Smooth muscle cell (in vitro differentiated cells): ENCODE measurements around the gene CEBPZOS. TPM values are rescaled to one million over a fixed set of nuclear protein-coding genes. Genes with fewer than 3 reads are reported as not detected.
"Not testable (repeated sequence)": the region's sequence is repeated elsewhere in the genome, so short reads cannot be mapped to it uniquely, and the experiment has no call there.

Experiments
- DNase-seq: peaks from one replicate; lab custom pipeline; 2025; ENCODE audit not compliant: unreplicated experiment; lab: John Stamatoyannopoulos, UW
- H2AFZ ChIP-seq: fragments of 200-600 bp; sonication (generic); 2 replicates; pipeline ENCODE4 v1.6.0; 2016; ENCODE audit warnings: antibody characterized with exemption, low read depth, mild to moderate bottlenecking
- H3F3A ChIP-seq: fragments of 200-600 bp; sonication (generic); 2 replicates; pipeline ENCODE4 v1.6.0; 2017; ENCODE audit warnings: antibody characterized with exemption, low read depth
- H3K27ac ChIP-seq: fragments of 200-600 bp; sonication (generic); 2 replicates; pipeline ENCODE4 v1.5.1; 2016; ENCODE audit warnings: low read depth, mild to moderate bottlenecking
- H3K27me3 ChIP-seq: fragments of 200-600 bp; sonication (generic); 2 replicates; pipeline ENCODE4 v1.6.1; 2016; ENCODE audit warnings: low read depth, mild to moderate bottlenecking
- H3K36me3 ChIP-seq: fragments of 200-600 bp; sonication (generic); 2 replicates; pipeline ENCODE4 v1.5.1; 2016; ENCODE audit warnings: low read depth
- H3K4me1 ChIP-seq: fragments of 200-600 bp; sonication (generic); 2 replicates; pipeline ENCODE4 v1.5.1; 2016; ENCODE audit warnings: low read depth
- H3K4me2 ChIP-seq: fragments of 200-600 bp; sonication (generic); 2 replicates; pipeline ENCODE4 v1.6.0; 2016; ENCODE audit warnings: mild to moderate bottlenecking
- H3K4me3 ChIP-seq: fragments of 200-600 bp; sonication (generic); 2 replicates; pipeline ENCODE4 v1.5.1; 2016; ENCODE audit warnings: mild to moderate bottlenecking
- H3K79me2 ChIP-seq: fragments of 200-600 bp; sonication (generic); 2 replicates; pipeline ENCODE4 v1.6.0; 2016; ENCODE audit warnings: low read depth, mild to moderate bottlenecking
- H3K9ac ChIP-seq: fragments of 200-600 bp; sonication (generic); 2 replicates; pipeline ENCODE4 v1.6.0; 2016; ENCODE audit warnings: low read depth
- H3K9me3 ChIP-seq: fragments of 200-600 bp; sonication (generic); replicated peaks from 2 replicates; pipeline ENCODE4 v1.5.1; 2016; ENCODE audit warnings: low read depth
- H4K20me1 ChIP-seq: fragments of 200-600 bp; sonication (generic); 2 replicates; pipeline ENCODE4 v1.6.0; 2016; ENCODE audit warnings: low read depth
- CTCF ChIP-seq: fragments of 200-600 bp; sonication (generic); IDR thresholded peaks from 2 replicates; pipeline ENCODE4 v1.5.1; 2017; ENCODE audit warnings: borderline replicate concordance, mild to moderate bottlenecking, antibody characterized with exemption; ENCODE audit not compliant: insufficient read depth, poor library complexity, severe bottlenecking
- WGBS: methylation state at CpG from one replicate; pipeline ENCODE4 v1.1.7; 2016; ENCODE audit warnings: low lambda C conversion rate; 5-methylcytosine and 5-hydroxymethylcytosine counted together
- polyA plus RNA-seq: library from polyadenylated mRNA; unstranded; fragments of >200 nt; fragmentation: Nextera tagmentation; extraction: Ambion mirVana; gene quantifications from 2 replicates; pipeline ENCODE4 v1.2.1, GENCODE V29; 2016
- total RNA-seq: library from RNA; depleted of rRNA; stranded (reverse); fragments of >200 nt; gene quantifications from 2 replicates; pipeline ENCODE4 v1.2.3, GENCODE V29; 2014

Gene CEBPZOS
- total and polyA plus RNA-seq, 2 experiments from 2014 or later, result 7.8 to 9.5 TPM

GRCh38 chr2:37191747-37192146 lies 4.5 kb upstream of the CEBPZOS start:
- H3K9me3 ChIP-seq, result no peaks in the 10 kb centered on the region
- TF ChIP-seq CTCF, result no peak
- H3K27me3 ChIP-seq, result no peaks in the 10 kb centered on the region
- H4K20me1 ChIP-seq, result no peaks in the 10 kb centered on the region
- no peaks in the 10 kb centered on the region for H3K79me2 ChIP-seq
- DNase-seq, result no peak
- WGBS, result 72% methylated on average over 6 of the region's 6 CpGs
- H3K36me3 ChIP-seq, result no peaks in the 10 kb centered on the region
- no peak overlapping the region for H3K9ac ChIP-seq
- H3F3A ChIP-seq, result no peaks in the 10 kb centered on the region
- no peak overlapping the region for H3K4me3 ChIP-seq
- no peak overlapping the region for H3K4me2 ChIP-seq
- H3K4me1 ChIP-seq, result peaks cover 12% of the 10 kb centered on the region
- no peak overlapping the region for H2AFZ ChIP-seq
- no peak overlapping the region for H3K27ac ChIP-seq

GRCh38 chr2:37192551-37192950 lies 3.7 kb upstream of the CEBPZOS start:
- H4K20me1 ChIP-seq, result no peaks in the 10 kb centered on the region
- no peak overlapping the region for H3K4me2 ChIP-seq
- no peak for TF ChIP-seq CTCF
- H3K27me3 ChIP-seq, result no peaks in the 10 kb centered on the region
- no peaks in the 10 kb centered on the region for H3K36me3 ChIP-seq
- H3K9me3 ChIP-seq, result no peaks in the 10 kb centered on the region
- WGBS, result 100% methylated on average over 1 of the region's 1 CpG
- H3F3A ChIP-seq, result no peaks in the 10 kb centered on the region
- no peak overlapping the region for H3K9ac ChIP-seq
- no peak overlapping the region for H2AFZ ChIP-seq
- DNase-seq, result no peak
- peaks cover 12% of the 10 kb centered on the region for H3K4me1 ChIP-seq
- H3K79me2 ChIP-seq, result no peaks in the 10 kb centered on the region
- H3K27ac ChIP-seq, result no peak overlapping the region
- H3K4me3 ChIP-seq, result no peak overlapping the region

DNA sequence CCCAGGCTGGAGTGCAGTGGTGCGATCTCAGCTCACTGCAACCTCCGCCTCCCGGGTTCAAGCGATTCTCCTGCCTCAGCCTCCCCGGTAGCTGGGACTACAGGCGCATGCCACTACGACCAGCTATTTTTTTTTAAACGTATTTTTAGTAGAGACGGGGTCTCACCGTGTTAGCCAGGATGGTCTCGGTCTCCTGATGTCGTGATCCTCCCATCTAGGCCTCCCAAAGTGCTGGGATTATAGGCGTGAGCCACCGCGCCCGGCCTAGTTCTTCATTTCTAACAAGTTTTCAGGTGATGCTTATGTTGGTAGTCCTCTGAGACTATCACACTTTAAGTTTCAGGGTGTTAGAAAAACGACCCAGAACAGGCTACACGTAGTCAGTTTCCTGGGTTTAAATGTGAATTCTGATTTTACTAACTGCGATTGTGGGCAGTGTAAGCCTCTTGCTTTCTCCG lies 405 bp upstream of the CEBPZOS start:
- Histone ChIP-seq H2AFZ (peak overlapping the region; percentile 61), H3K4me3 (peak overlapping the region; percentile 61), H3K4me1 (peaks cover 12% of the 10 kb centered on the region), H3K4me2 (peak overlapping the region; percentile 83)
- not testable (repeated sequence) for H3F3A ChIP-seq, H3K27ac ChIP-seq, H4K20me1 ChIP-seq, DNase-seq, H3K27me3 ChIP-seq, H3K9ac ChIP-seq, H3K79me2 ChIP-seq, H3K36me3 ChIP-seq, H3K9me3 ChIP-seq
- 89% methylated on average over 20 of the region's 20 CpGs for WGBS

DNA sequence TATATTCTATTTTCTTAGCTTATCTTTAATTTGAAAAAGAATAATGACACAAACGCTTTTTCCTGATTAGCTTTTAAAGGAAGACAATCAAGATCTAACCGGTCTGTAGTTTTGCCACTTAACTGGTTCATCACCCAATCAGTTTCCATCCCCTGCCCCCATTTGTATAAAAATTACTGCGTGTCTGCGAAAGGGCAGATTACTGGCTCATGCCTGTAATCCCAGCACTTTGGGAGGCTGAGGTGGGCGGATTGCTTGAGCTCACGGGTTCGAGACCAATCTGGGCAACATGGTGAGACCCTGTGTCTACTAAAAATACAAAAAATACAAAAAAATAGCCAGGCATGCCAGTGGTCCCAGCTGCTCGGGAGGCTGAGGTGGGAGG lies 2.4 kb downstream of the CEBPZOS start:
- no peak overlapping the region for H3K9ac ChIP-seq
- no peak overlapping the region for H3K27ac ChIP-seq
- 71% methylated on average over 8 of the region's 8 CpGs for WGBS
- no peaks in the 10 kb centered on the region for H3K4me1 ChIP-seq
- TF ChIP-seq CTCF, result no peak
- no peak overlapping the region for H3K4me2 ChIP-seq
- no peaks in the 10 kb centered on the region for H4K20me1 ChIP-seq
- H3K27me3 ChIP-seq, result no peaks in the 10 kb centered on the region
- no peaks in the 10 kb centered on the region for H3F3A ChIP-seq
- no peak overlapping the region for H2AFZ ChIP-seq
- H3K4me3 ChIP-seq, result no peak overlapping the region
- DNase-seq, result no peak
- H3K9me3 ChIP-seq, result no peaks in the 10 kb centered on the region
- H3K36me3 ChIP-seq, result peaks cover 1% of the 10 kb centered on the region
- H3K79me2 ChIP-seq, result peaks cover 15% of the 10 kb centered on the region
